Osteocyte (in vitro differentiated cells): ENCODE data around the gene MLST8. TPM values are rescaled to one million over a fixed set of nuclear protein-coding genes. Genes with fewer than 3 reads are reported as not detected.

ENCODE experiments used
- DNase-seq: peaks from one replicate; pipeline ENCODE4 v3.0.0; 2021; ENCODE audit warnings: mixed read lengths; ENCODE audit not compliant: unreplicated experiment; ENCODE audit errors: extremely low spot score
- H3K27ac Mint-ChIP-seq: one replicate; pipeline ENCODE4 v1.8.0; 2021; ENCODE audit warnings: mild to moderate bottlenecking, mixed read lengths; ENCODE audit not compliant: unreplicated experiment
- H3K27me3 Mint-ChIP-seq: one replicate; pipeline ENCODE4 v1.8.0; 2021; ENCODE audit warnings: mixed read lengths; ENCODE audit not compliant: unreplicated experiment
- H3K36me3 Mint-ChIP-seq: one replicate; pipeline ENCODE4 v1.8.0; 2021; ENCODE audit warnings: mixed read lengths; ENCODE audit not compliant: unreplicated experiment
- H3K4me1 Mint-ChIP-seq: one replicate; pipeline ENCODE4 v1.8.0; 2021; ENCODE audit warnings: mixed read lengths; ENCODE audit not compliant: unreplicated experiment
- H3K4me3 Mint-ChIP-seq: one replicate; pipeline ENCODE4 v1.8.0; 2021; ENCODE audit warnings: mild to moderate bottlenecking, moderate library complexity, mixed read lengths; ENCODE audit not compliant: unreplicated experiment
- H3K9me3 Mint-ChIP-seq: one replicate; pipeline ENCODE4 v1.8.0; 2021; ENCODE audit warnings: mixed read lengths; ENCODE audit not compliant: unreplicated experiment
- CTCF ChIP-seq: fragments of 200-600 bp; sonication (generic); IDR thresholded peaks from 2 replicates; pipeline ENCODE4 v1.5.0; 2021; ENCODE audit warnings: antibody characterized with exemption, mild to moderate bottlenecking, moderate library complexity
- total RNA-seq: library from RNA; stranded (reverse); gene quantifications from 2 replicates; pipeline ENCODE4 v1.2.1, GENCODE V29; 2021

The MLST8 gene
- total RNA-seq, 1 donor from 2014 or later, result 60.2 TPM

GRCh38 chr16:2173916-2174315, 31.3 kb upstream of the MLST8 start:
- H3K9me3 Mint-ChIP-seq, result no peaks in the 10 kb centered on the region
- TF ChIP-seq CTCF, result no peak
- H3K27ac Mint-ChIP-seq, result no peak overlapping the region
- H3K27me3 Mint-ChIP-seq, result no peaks in the 10 kb centered on the region
- H3K4me3 Mint-ChIP-seq, result no peak overlapping the region
- no peak for DNase-seq
- peaks cover 3% of the 10 kb centered on the region for H3K4me1 Mint-ChIP-seq
- peaks cover 19% of the 10 kb centered on the region for H3K36me3 Mint-ChIP-seq

- Mint-ChIP-seq H3K27ac (no peak overlapping the region), H3K9me3 (no peaks in the 10 kb centered on the region), H3K27me3 (no peaks in the 10 kb centered on the region), H3K4me3 (no peak overlapping the region), H3K36me3 (peaks cover 19% of the 10 kb centered on the region), H3K4me1 (peaks cover under 1% of the 10 kb centered on the region)
- no peak for DNase-seq
- TF ChIP-seq CTCF, result no peak
Observed at GRCh38 chr16:2174396-2175131, 30.7 kb upstream of the MLST8 start.

GRCh38 chr16:2175454-2175853, 29.8 kb upstream of the MLST8 start:
- no peak overlapping the region for H3K4me3 Mint-ChIP-seq
- no peaks in the 10 kb centered on the region for H3K4me1 Mint-ChIP-seq
- no peak overlapping the region for H3K27ac Mint-ChIP-seq
- TF ChIP-seq CTCF, result no peak
- H3K9me3 Mint-ChIP-seq, result no peaks in the 10 kb centered on the region
- DNase-seq, result no peak
- no peaks in the 10 kb centered on the region for H3K27me3 Mint-ChIP-seq
- peaks cover 19% of the 10 kb centered on the region for H3K36me3 Mint-ChIP-seq

GRCh38 chr16:2176047-2176446, 29.2 kb upstream of the MLST8 start:
- DNase-seq, result no peak
- no peak for TF ChIP-seq CTCF
- Mint-ChIP-seq H3K36me3 (peaks cover 19% of the 10 kb centered on the region), H3K27me3 (no peaks in the 10 kb centered on the region), H3K4me1 (no peaks in the 10 kb centered on the region), H3K27ac (no peak overlapping the region), H3K9me3 (no peaks in the 10 kb centered on the region), H3K4me3 (no peak overlapping the region)

GRCh38 chr16:2177101-2177500, 28.2 kb upstream of the MLST8 start:
- H3K27ac Mint-ChIP-seq, result no peak overlapping the region

More at GRCh38 chr16:2177101-2177500, 28.2 kb upstream of the MLST8 start:
- Mint-ChIP-seq H3K4me3 (no peak overlapping the region), H3K9me3 (no peaks in the 10 kb centered on the region), H3K36me3 (peaks cover 18% of the 10 kb centered on the region), H3K27me3 (no peaks in the 10 kb centered on the region), H3K4me1 (no peaks in the 10 kb centered on the region)
- no peak for DNase-seq
- no peak for TF ChIP-seq CTCF
